GM10266 (cell line): ENCODE results near the gene BIRC5.
"Not testable (repeated sequence)": the region's sequence is repeated elsewhere in the genome, so short reads cannot be mapped to it uniquely, and the experiment has no call there.

Source experiments
- DNase-seq: peaks from one replicate; pipeline ENCODE4 v3.0.0; 2012; ENCODE audit errors: extremely low spot score
- CTCF ChIP-seq: IDR thresholded peaks from 2 replicates; pipeline ENCODE4 v1.5.1; 2012; ENCODE audit warnings: mild to moderate bottlenecking, low read depth; ENCODE audit not compliant: control insufficient read depth, insufficient read depth; ENCODE audit errors: missing control alignments

The BIRC5 gene

GRCh38 chr17:78232859-78233173, 18.8 kb downstream of the BIRC5 start:
- no peak for DNase-seq
- TF ChIP-seq CTCF: no peak

GRCh38 chr17:78233678-78234077, 19.6 kb downstream of the BIRC5 start:
- DNase-seq: no peak
- TF ChIP-seq CTCF: no peak

GRCh38 chr17:78234261-78234865, 20.3 kb downstream of the BIRC5 start:
- no peak for DNase-seq
- TF ChIP-seq CTCF: no peak

GRCh38 chr17:78235022-78235421, 21.0 kb downstream of the BIRC5 start:
- not testable (repeated sequence) for DNase-seq

DNA sequence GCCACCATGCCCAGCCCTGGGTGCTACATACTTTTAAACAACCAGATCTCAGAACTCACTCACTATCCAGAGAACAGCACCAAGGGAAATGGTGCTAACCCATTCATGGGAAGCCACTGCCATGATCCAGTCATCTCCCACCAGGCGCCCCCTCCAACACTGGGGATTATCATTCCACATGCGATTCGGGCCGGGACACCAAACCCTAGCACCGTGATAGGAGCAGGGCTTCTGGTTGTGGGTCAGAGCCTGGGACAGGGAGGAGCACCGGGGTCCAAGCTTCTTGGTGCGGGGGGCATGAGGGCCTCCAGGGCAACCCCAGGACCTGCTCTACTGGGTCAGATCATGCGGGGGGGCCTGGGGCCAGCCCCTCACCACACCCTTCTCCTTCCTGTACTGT, 21.8 kb downstream of the BIRC5 start:
- DNase-seq: no peak
- no peak for TF ChIP-seq CTCF

DNA sequence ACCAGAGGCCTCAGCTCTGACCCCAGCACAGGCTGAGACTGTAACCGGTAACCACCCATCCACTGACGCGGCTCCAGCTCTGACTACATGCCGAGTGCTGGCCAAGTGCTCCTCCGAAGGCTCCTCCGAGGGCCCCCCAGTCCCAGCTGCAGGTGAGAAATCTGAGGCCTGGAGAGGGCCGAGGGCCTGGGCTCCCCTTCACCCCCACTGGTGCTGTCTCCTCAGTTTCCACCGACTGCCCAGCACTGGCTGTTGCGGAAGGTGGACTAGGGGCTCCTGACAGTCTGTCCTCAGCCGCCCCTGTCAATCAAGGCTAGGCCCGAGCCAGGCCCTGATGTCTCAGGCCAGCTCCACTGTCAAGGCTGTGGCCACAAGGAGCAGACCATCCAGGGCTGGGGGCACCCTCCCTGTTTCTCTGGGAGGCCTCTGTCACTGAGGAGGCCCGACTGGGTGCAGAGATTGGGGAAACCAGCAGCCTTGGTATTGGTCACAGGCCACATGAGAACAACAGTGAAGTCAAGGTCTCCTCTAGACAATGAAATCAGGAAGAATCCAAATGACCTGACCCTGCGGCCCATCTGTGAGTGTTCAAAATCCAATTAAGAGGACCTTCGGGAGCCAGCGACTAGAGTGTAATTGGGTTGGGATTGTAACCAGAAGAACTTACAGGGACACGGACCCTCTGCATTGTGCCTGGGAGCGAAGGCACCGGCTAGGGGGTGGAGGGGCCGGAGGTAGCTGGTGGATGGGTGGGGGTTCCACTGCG, 22.5 kb downstream of the BIRC5 start:
- no peak for DNase-seq
- no peak for TF ChIP-seq CTCF

GRCh38 chr17:78237401-78238012, 23.5 kb downstream of the BIRC5 start:
- DNase-seq: no peak
- no peak for TF ChIP-seq CTCF
